Upper lobe of left lung (tissue), 4 donors: Measurements from ENCODE around the gene DNAH9.

Experiments
- CTCF ChIP-seq, 6 experiments: fragments of 450-650 bp in 4 of 6; fragments of 200-600 bp in 2 of 6; sonication (generic) in 2 of 6; IDR thresholded peaks; one replicate each; pipeline ENCODE4 v1.5.1; 2016 to 2019; ENCODE audit warnings: antibody characterized with exemption in 6 of 6
- EP300 ChIP-seq, 4 donors: sonication (generic); formaldehyde crosslinking; IDR thresholded peaks; one replicate each; pipeline ENCODE4 v1.5.1; 2017; ENCODE audit warnings: antibody characterized with exemption in 4 of 4, control low read depth in 2 of 4
- POLR2AphosphoS5 ChIP-seq, 2 donors: sonication (generic); formaldehyde crosslinking; IDR thresholded peaks; one replicate each; pipeline ENCODE4 v1.5.1; 2017; ENCODE audit warnings: antibody characterized with exemption in 2 of 2

- TF ChIP-seq EP300 (IDR thresholded peaks at IDR 0.05) (no peak), CTCF (IDR thresholded peaks at IDR 0.05) (no peak), POLR2AphosphoS5 (IDR thresholded peaks at IDR 0.05) (no peak)
Observed at GRCh38 chr17:11832401-11833137, 234.3 kb downstream of the DNAH9 start.
